DMS114 treated with DMSO at 0.1 percent for 48 hours (cell line): ENCODE data around the gene IGFN1.

Experiments used
- DNase-seq: peaks from one replicate; lab custom pipeline; 2025; ENCODE audit not compliant: unreplicated experiment; lab: John Stamatoyannopoulos, UW

Gene IGFN1

GRCh38 chr1:201215531-201216357 is 25.1 kb downstream of the IGFN1 start:
- DNase-seq: no peak

GRCh38 chr1:201216395-201217085 is 25.9 kb downstream of the IGFN1 start:
- DNase-seq: no peak

- DNase-seq: no peak
These were observed 26.5 kb downstream of the IGFN1 start for GRCh38 chr1:201217146-201217545.

- DNase-seq: no peak
These were observed 27.2 kb downstream of the IGFN1 start for GRCh38 chr1:201217851-201218250.

- DNase-seq: no peak
These were observed 27.8 kb downstream of the IGFN1 start for GRCh38 chr1:201218409-201218808.

- no peak for DNase-seq
These were observed 29.1 kb downstream of the IGFN1 start for GRCh38 chr1:201219481-201220387.

GRCh38 chr1:201220388-201220715 is 29.7 kb downstream of the IGFN1 start:
- DNase-seq: no peak

GRCh38 chr1:201221201-201221846 is 30.7 kb downstream of the IGFN1 start:
- DNase-seq: no peak

- no peak for DNase-seq
These were observed 31.5 kb downstream of the IGFN1 start for GRCh38 chr1:201222125-201222524.

- DNase-seq: no peak
These were observed 33.4 kb downstream of the IGFN1 start for GRCh38 chr1:201223852-201224665.

GRCh38 chr1:201224666-201225370 is 34.2 kb downstream of the IGFN1 start:
- no peak for DNase-seq

- no peak for DNase-seq
These were observed 35.5 kb downstream of the IGFN1 start for GRCh38 chr1:201226178-201226514.

GRCh38 chr1:201226859-201227488 is 36.4 kb downstream of the IGFN1 start:
- DNase-seq: no peak

- no peak for DNase-seq
These were observed 37.7 kb downstream of the IGFN1 start for GRCh38 chr1:201228011-201228983.

GRCh38 chr1:201229095-201229494 is 38.5 kb downstream of the IGFN1 start:
- no peak for DNase-seq

- no peak for DNase-seq
These were observed 39.4 kb downstream of the IGFN1 start for GRCh38 chr1:201229771-201230635.

- no peak for DNase-seq
These were observed 40.1 kb downstream of the IGFN1 start for GRCh38 chr1:201230676-201231075.
